HCT116 (cell line): ENCODE measurements around the gene DPP6. TPM values are rescaled to one million over a fixed set of nuclear protein-coding genes. Genes with fewer than 3 reads are reported as not detected.

Experiments
- ATAC-seq: fragments of 200-7000 bp; cut with Tn5 transposase; 2 replicates; pipeline ENCODE4 v1.9.1; 2020; ENCODE audit warnings: mild to moderate bottlenecking, moderate library complexity
- BruUV-seq: library from RNA; stranded (reverse); fragments of 400-500 nt; replicated peaks from 2 replicates; lab custom pipeline; 2021; lab: Mats Ljungman, UMichigan
- CTCF ChIA-PET: fragments of 300-600 bp; sonication (Branson Sonifier 250); formaldehyde crosslinking; loops from one replicate; lab custom pipeline; 2021; ENCODE audit warnings: antibody characterized with exemption; lab: Charles Lee
- POLR2A ChIA-PET: fragments of 300-600, 350-600 bp; sonication (Branson Sonifier 250); formaldehyde crosslinking; loops from one replicate; lab custom pipeline; 2021; ENCODE audit warnings: antibody characterized with exemption; lab: Charles Lee
- RAD21 ChIA-PET, 2 experiments: fragments of 300-600 bp; sonication (Branson Sonifier 250); formaldehyde crosslinking; loops; one replicate each; lab custom pipeline; 2023; ENCODE audit warnings: low total read pairs in 2 of 2; ENCODE audit not compliant: uncharacterized antibody in 2 of 2, unreplicated experiment in 2 of 2, low non-redundant PET in 1 of 2; lab: Charles Lee
- DNase-seq: peaks from one replicate; pipeline ENCODE4 v3.0.0-alpha.2; 2010; ENCODE audit warnings: low read depth, low spot score
- H2AFZ ChIP-seq: fragments of 200-600 bp; shearing (Covaris generic), sonication (generic); 2 replicates; pipeline ENCODE4 v1.6.1; 2017; ENCODE audit warnings: low read depth, mixed run types, mixed read lengths, antibody characterized with exemption, low read length; ENCODE audit not compliant: poor library complexity, severe bottlenecking
- H3K27ac ChIP-seq: 2 replicates; pipeline ENCODE4 v1.5.1; 2012; ENCODE audit warnings: low read depth, low read length
- H3K27me3 ChIP-seq: fragments of 200-600 bp; sonication (generic); 2 replicates; pipeline ENCODE4 v1.6.1; 2016; ENCODE audit warnings: mixed run types, low read length, mixed read lengths; ENCODE audit not compliant: insufficient read depth
- H3K36me3 ChIP-seq, 2 experiments: fragments of 200-500 bp in 1 of 2; fragments of 200-600 bp in 1 of 2; sonication (Bioruptor generic) in 1 of 2; sonication (generic) in 1 of 2; 2 replicates each; pipeline versions ENCODE4 v1.5.1 to v1.6.1; 2014 to 2016; ENCODE audit warnings: low read length in 2 of 2, inconsistent platforms in 1 of 2, mixed read lengths in 1 of 2, mixed run types in 1 of 2; ENCODE audit not compliant: insufficient read depth in 2 of 2, control insufficient read depth in 1 of 2
- H3K4me1 ChIP-seq, 2 experiments: fragments of 200-600 bp in 1 of 2; sonication (generic) in 1 of 2; 2 replicates each; pipeline versions ENCODE4 v1.5.1 to v1.6.1; 2012 to 2017; ENCODE audit warnings: low read length in 2 of 2, inconsistent platforms in 1 of 2, mild to moderate bottlenecking in 1 of 2, mixed read lengths in 1 of 2, mixed run types in 1 of 2, moderate library complexity in 1 of 2; ENCODE audit not compliant: insufficient read depth in 2 of 2, control insufficient read depth in 1 of 2
- H3K4me2 ChIP-seq: fragments of 200-600 bp; sonication (generic); 2 replicates; pipeline ENCODE4 v1.6.1; 2017; ENCODE audit warnings: mixed run types, low read length, mixed read lengths
- H3K4me3 ChIP-seq, 2 experiments: fragments of 200-600 bp in 1 of 2; sonication (generic) in 1 of 2; replicated peaks in 1 of 2; 2 replicates each; pipeline ENCODE4 v1.5.1; 2011 to 2016; ENCODE audit warnings: low read length in 2 of 2, control low read depth in 1 of 2, low read depth in 1 of 2, mild to moderate bottlenecking in 1 of 2, mixed read lengths in 1 of 2, mixed run types in 1 of 2
- H3K79me2 ChIP-seq: fragments of 200-600 bp; sonication (generic); 2 replicates; pipeline ENCODE4 v1.6.1; 2017; ENCODE audit warnings: mild to moderate bottlenecking, mixed run types, low read length, moderate library complexity, mixed read lengths; ENCODE audit not compliant: insufficient read depth
- H3K9ac ChIP-seq: fragments of 200-600 bp; sonication (generic); 2 replicates; pipeline ENCODE4 v1.6.1; 2016; ENCODE audit warnings: low read length, mixed read lengths
- H3K9me2 ChIP-seq: fragments of 200-600 bp; sonication (generic), shearing (Covaris generic); 2 replicates; pipeline ENCODE4 v1.6.1; 2017; ENCODE audit warnings: mixed run types, mild to moderate bottlenecking, moderate library complexity; ENCODE audit not compliant: insufficient read depth
- H3K9me3 ChIP-seq, 2 experiments: fragments of 200-500 bp in 1 of 2; fragments of 200-600 bp in 1 of 2; sonication (Bioruptor generic) in 1 of 2; sonication (generic) in 1 of 2; 2 replicates each; pipeline ENCODE4 v1.6.1; 2014 to 2017; ENCODE audit warnings: low read length in 2 of 2, mixed read lengths in 2 of 2, inconsistent platforms in 1 of 2, low read depth in 1 of 2, mild to moderate bottlenecking in 1 of 2, mixed run types in 1 of 2, moderate library complexity in 1 of 2; ENCODE audit not compliant: control insufficient read depth in 1 of 2, insufficient read depth in 1 of 2
- H4K20me1 ChIP-seq: fragments of 200-600 bp; sonication (generic), shearing (Covaris generic); 2 replicates; pipeline ENCODE4 v1.6.1; 2017; ENCODE audit warnings: mixed run types, mild to moderate bottlenecking, moderate library complexity; ENCODE audit not compliant: insufficient read depth
- ELF1 ChIP-seq: IDR thresholded peaks from 2 replicates; pipeline ENCODE4 v1.6.1; 2012; ENCODE audit warnings: low read depth, borderline replicate concordance
- EZH2 ChIP-seq: fragments of 200-600 bp; sonication (generic); IDR thresholded peaks from 2 replicates; pipeline ENCODE4 v1.6.1; 2017; ENCODE audit warnings: antibody characterized with exemption, mixed run types
- POLR2A ChIP-seq: IDR thresholded peaks from 2 replicates; pipeline ENCODE4 v1.7.0; 2011; ENCODE audit warnings: borderline replicate concordance; ENCODE audit not compliant: insufficient read depth, insufficient read length; ENCODE audit errors: extremely low read depth
- POLR2AphosphoS5 ChIP-seq: IDR thresholded peaks from 2 replicates; pipeline ENCODE4 v1.6.1; 2011; ENCODE audit warnings: mild to moderate bottlenecking, low read depth, low read length, moderate library complexity
- SIN3A ChIP-seq: IDR thresholded peaks from 2 replicates; pipeline ENCODE4 v1.6.1; 2012; ENCODE audit warnings: low read depth
- TCF7L2 ChIP-seq: IDR thresholded peaks from 2 replicates; pipeline ENCODE4 v1.7.0; 2011; ENCODE audit warnings: borderline replicate concordance, inconsistent platforms; ENCODE audit not compliant: insufficient read depth, insufficient read length; ENCODE audit errors: extremely low read depth
- YY1 ChIP-seq: IDR thresholded peaks from 2 replicates; pipeline ENCODE4 v1.6.1; 2011; ENCODE audit warnings: low read length, low read depth, moderate library complexity, mild to moderate bottlenecking; ENCODE audit not compliant: insufficient replicate concordance; ENCODE audit errors: extremely low read depth
- ZBTB33 ChIP-seq: IDR thresholded peaks from 2 replicates; pipeline ENCODE4 v1.6.1; 2011; ENCODE audit warnings: mild to moderate bottlenecking, low read length, moderate library complexity; ENCODE audit not compliant: insufficient replicate concordance; ENCODE audit errors: extremely low read depth
- ZFX ChIP-seq: fragments of 450-650 bp; IDR thresholded peaks from 2 replicates; pipeline ENCODE4 v1.6.1; 2017
- ZNF274 ChIP-seq: fragments of 200-500 bp; sonication (Bioruptor generic); IDR thresholded peaks from 2 replicates; pipeline ENCODE4 v1.6.1; 2014; ENCODE audit warnings: mild to moderate bottlenecking, low read depth, low read length, inconsistent platforms
- intact Hi-C: fragments of 100-400 bp; cut with micrococcal nuclease; formaldehyde crosslinking; loops from 2 replicates; pipeline ENCODE4 v1.10.0; 2022
- total RNA-seq: library from RNA; stranded (reverse); gene quantifications from one replicate; pipeline ENCODE4 v1.2.1, GENCODE V29; 2021; ENCODE audit not compliant: unreplicated experiment
- TF ChIP-seq, protein P1 (sequence below), 3 experiments: fragments of 200-600 bp in 1 of 3; sonication (generic) in 1 of 3; IDR thresholded peaks in 2 of 3; conservative IDR thresholded peaks in 1 of 3; 2 replicates each; pipeline ENCODE4 v1.5.1; 2012 to 2017; ENCODE audit warnings: low read depth in 2 of 3, low read length in 2 of 3, antibody characterized with exemption in 1 of 3, borderline replicate concordance in 1 of 3, control low read depth in 1 of 3, mild to moderate bottlenecking in 1 of 3, mixed read lengths in 1 of 3, mixed run types in 1 of 3, moderate library complexity in 1 of 3; ENCODE audit not compliant: insufficient read depth in 1 of 3
- TF ChIP-seq, protein P2 (sequence below): IDR thresholded peaks from 2 replicates; pipeline ENCODE4 v1.6.1; 2012

Gene DPP6
- total RNA-seq, 1 experiment from 2014 or later, result not detected

DNA sequence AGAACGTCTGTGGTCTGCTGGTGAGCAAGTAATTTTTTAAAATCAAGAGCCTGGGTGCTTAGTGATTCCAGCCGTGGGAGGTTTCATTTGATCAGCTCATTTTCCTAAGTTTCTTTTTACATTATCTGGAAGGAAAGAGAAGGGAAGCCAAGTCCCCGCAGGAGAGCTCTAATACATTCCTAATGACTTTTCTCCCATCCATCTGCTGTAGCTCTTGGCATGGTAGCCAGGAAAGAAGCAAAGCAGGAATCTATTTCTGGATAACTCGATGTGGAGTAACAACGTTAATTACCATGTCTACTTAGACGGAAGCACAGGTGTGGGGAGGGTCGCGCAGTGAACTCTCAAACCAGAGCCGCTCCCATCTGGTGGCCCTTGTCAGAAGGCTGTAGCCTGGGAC lies 828.8 kb downstream of the DPP6 start (continued):
- no peak for TF ChIP-seq TCF7L2

DNA sequence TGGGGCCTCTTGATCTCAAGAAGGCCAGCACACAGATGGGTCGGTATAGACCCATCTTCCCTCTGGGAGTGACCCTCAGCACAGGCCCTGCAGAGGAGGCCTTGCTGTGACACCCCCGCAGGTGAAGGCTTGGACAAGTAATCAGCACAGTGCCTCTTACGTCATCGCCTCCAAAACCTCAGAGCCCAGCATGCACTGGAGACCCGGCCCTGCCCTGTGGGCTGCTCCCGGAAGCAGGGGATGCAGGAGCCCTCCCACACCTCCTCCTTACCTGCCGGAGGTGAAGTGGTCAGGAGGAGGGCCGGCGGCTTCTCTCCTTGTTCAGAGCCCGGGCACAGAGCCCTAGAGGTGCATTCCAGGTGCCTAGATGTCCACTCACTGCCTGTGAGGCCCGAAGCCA lies 829.3 kb downstream of the DPP6 start:
- ChIA-PET RAD21 (no interaction called here), CTCF (no interaction called here), POLR2A (no interaction called here)
- no peaks in the 10 kb centered on the region for H3K79me2 ChIP-seq
- no peak overlapping the region for H3K4me2 ChIP-seq
- no peak overlapping the region for H3K27ac ChIP-seq
- H4K20me1 ChIP-seq, result no peaks in the 10 kb centered on the region
- H3K36me3 ChIP-seq, result no peaks in the 10 kb centered on the region
- no peaks in the 10 kb centered on the region for H3K4me1 ChIP-seq
- TF ChIP-seq ZBTB33 (no peak), ZNF274 (no peak), EZH2 (no peak), ZFX (no peak), POLR2AphosphoS5 (no peak), POLR2A (no peak), ELF1 (no peak), SIN3A (no peak), YY1 (no peak)
- TF ChIP-seq, protein P1, sequence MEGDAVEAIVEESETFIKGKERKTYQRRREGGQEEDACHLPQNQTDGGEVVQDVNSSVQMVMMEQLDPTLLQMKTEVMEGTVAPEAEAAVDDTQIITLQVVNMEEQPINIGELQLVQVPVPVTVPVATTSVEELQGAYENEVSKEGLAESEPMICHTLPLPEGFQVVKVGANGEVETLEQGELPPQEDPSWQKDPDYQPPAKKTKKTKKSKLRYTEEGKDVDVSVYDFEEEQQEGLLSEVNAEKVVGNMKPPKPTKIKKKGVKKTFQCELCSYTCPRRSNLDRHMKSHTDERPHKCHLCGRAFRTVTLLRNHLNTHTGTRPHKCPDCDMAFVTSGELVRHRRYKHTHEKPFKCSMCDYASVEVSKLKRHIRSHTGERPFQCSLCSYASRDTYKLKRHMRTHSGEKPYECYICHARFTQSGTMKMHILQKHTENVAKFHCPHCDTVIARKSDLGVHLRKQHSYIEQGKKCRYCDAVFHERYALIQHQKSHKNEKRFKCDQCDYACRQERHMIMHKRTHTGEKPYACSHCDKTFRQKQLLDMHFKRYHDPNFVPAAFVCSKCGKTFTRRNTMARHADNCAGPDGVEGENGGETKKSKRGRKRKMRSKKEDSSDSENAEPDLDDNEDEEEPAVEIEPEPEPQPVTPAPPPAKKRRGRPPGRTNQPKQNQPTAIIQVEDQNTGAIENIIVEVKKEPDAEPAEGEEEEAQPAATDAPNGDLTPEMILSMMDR (IDR thresholded peaks at IDR 0.05 in 2 of 3, conservative IDR thresholded peaks at IDR 0.05 in 1 of 3; ENCODE audit: borderline replicate concordance in 1 of 3, insufficient read depth in 1 of 3, low read depth in 2 of 3, low read length in 2 of 3), result no peak
- TF ChIP-seq, protein P2, sequence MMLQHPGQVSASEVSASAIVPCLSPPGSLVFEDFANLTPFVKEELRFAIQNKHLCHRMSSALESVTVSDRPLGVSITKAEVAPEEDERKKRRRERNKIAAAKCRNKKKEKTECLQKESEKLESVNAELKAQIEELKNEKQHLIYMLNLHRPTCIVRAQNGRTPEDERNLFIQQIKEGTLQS, result no peak
- H3K9ac ChIP-seq, result no peak overlapping the region
- no peak for DNase-seq
- peaks cover 0 to 5% of the 10 kb centered on the region in 2 experiments; a peak in 1 of 4 replicates for H3K9me3 ChIP-seq
- no peak overlapping the region for H3K4me3 ChIP-seq
- no peak overlapping the region for H2AFZ ChIP-seq
- H3K9me2 ChIP-seq, result no peaks in the 10 kb centered on the region
- intact Hi-C loops, result no loop called here
- no peak for ATAC-seq
- no TSS peak for BruUV-seq
- H3K27me3 ChIP-seq, result no peaks in the 10 kb centered on the region
